Measurements from ENCODE around the gene LRIF1.

DNA sequence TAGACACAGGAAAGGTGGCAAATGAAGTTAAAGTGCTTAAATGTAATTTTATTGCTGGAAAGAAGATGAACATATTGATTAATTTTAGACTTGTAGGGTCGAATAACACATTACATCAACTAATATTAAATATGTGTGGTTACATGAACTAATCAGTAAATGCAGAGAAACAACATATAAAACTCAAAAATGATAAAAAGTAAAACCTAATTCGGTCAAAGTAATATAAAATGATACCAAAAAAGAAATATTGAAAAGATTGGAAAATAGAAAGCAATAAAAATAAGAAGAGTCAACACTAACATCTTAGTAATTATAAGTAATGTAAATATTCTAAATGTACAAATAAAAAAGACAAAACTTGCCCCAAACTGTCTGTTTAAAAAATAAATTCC, 47.5 kb downstream of the LRIF1 start:
- TF ChIP-seq, protein P1, sequence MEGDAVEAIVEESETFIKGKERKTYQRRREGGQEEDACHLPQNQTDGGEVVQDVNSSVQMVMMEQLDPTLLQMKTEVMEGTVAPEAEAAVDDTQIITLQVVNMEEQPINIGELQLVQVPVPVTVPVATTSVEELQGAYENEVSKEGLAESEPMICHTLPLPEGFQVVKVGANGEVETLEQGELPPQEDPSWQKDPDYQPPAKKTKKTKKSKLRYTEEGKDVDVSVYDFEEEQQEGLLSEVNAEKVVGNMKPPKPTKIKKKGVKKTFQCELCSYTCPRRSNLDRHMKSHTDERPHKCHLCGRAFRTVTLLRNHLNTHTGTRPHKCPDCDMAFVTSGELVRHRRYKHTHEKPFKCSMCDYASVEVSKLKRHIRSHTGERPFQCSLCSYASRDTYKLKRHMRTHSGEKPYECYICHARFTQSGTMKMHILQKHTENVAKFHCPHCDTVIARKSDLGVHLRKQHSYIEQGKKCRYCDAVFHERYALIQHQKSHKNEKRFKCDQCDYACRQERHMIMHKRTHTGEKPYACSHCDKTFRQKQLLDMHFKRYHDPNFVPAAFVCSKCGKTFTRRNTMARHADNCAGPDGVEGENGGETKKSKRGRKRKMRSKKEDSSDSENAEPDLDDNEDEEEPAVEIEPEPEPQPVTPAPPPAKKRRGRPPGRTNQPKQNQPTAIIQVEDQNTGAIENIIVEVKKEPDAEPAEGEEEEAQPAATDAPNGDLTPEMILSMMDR (IDR thresholded peaks at IDR 0.05): no peak
- no peak for TF ChIP-seq POLR2A (IDR thresholded peaks at IDR 0.05)

Measured in Peyer's patch (tissue), 4 donors.